Fibroblast of lung (primary cell): ENCODE measurements around the gene BIN1. TPM values are rescaled to one million over a fixed set of nuclear protein-coding genes. Genes with fewer than 3 reads are reported as not detected.

Experiments
- DNase-seq, 2 donors: peaks; one replicate each; pipeline versions ENCODE4 v3.0.0 to v3.0.0-alpha.2; 2010; ENCODE audit warnings: low read depth in 2 of 2
- H2AFZ ChIP-seq: 2 replicates; pipeline ENCODE4 v1.5.1; 2012; ENCODE audit warnings: low read length, control low read depth, inconsistent platforms
- H3K27ac ChIP-seq: 2 replicates; pipeline ENCODE4 v1.5.1; 2011; ENCODE audit warnings: low read length, control low read depth; ENCODE audit not compliant: insufficient read depth
- H3K27me3 ChIP-seq: 2 replicates; pipeline ENCODE4 v1.5.1; 2011; ENCODE audit warnings: mild to moderate bottlenecking, low read length; ENCODE audit not compliant: control insufficient read depth, insufficient read depth
- H3K36me3 ChIP-seq: 2 replicates; pipeline ENCODE4 v1.5.1; 2011; ENCODE audit warnings: low read length; ENCODE audit not compliant: control insufficient read depth, insufficient read depth
- H3K4me1 ChIP-seq: 2 replicates; pipeline ENCODE4 v1.5.1; 2011; ENCODE audit warnings: low read length; ENCODE audit not compliant: control insufficient read depth, insufficient read depth; ENCODE audit errors: extremely low read depth
- H3K4me2 ChIP-seq: 2 replicates; pipeline ENCODE4 v1.5.1; 2011; ENCODE audit warnings: low read length, control low read depth; ENCODE audit not compliant: insufficient read depth; ENCODE audit errors: extremely low read depth
- H3K4me3 ChIP-seq, 4 experiments: fragments of 200-600 bp in 1 of 4; sonication (generic) in 1 of 4; replicated peaks in 1 of 4; 2 replicates each; pipeline ENCODE4 v1.5.1; 2011 to 2016; ENCODE audit warnings: low read length in 4 of 4, low read depth in 3 of 4, mild to moderate bottlenecking in 3 of 4, control low read depth in 2 of 4, inconsistent platforms in 1 of 4, mixed read lengths in 1 of 4; ENCODE audit not compliant: insufficient read depth in 1 of 4; ENCODE audit errors: control extremely low read depth in 1 of 4
- H3K79me2 ChIP-seq: 2 replicates; pipeline ENCODE4 v1.5.1; 2012; ENCODE audit warnings: mild to moderate bottlenecking, low read length, inconsistent platforms; ENCODE audit not compliant: control insufficient read depth, insufficient read depth
- H3K9ac ChIP-seq: 2 replicates; pipeline ENCODE4 v1.5.1; 2011; ENCODE audit warnings: mild to moderate bottlenecking, low read length, control low read depth; ENCODE audit not compliant: insufficient read depth
- H3K9me3 ChIP-seq: 2 replicates; pipeline ENCODE4 v1.5.1; 2012; ENCODE audit warnings: low read depth, low read length; ENCODE audit not compliant: control insufficient read depth, insufficient read depth
- H4K20me1 ChIP-seq: 2 replicates; pipeline ENCODE4 v1.5.1; 2011; ENCODE audit warnings: low read length; ENCODE audit not compliant: control insufficient read depth, insufficient read depth; ENCODE audit errors: extremely low read depth
- EZH2 ChIP-seq: IDR thresholded peaks from 2 replicates; pipeline ENCODE4 v1.5.1; 2012; ENCODE audit warnings: low read length, control low read depth, mild to moderate bottlenecking; ENCODE audit errors: missing control alignments
- polyA plus RNA-seq, 2 donors: library from polyadenylated mRNA; depleted of rRNA in 1 of 2; stranded (reverse) in 1 of 2; unstranded in 1 of 2; fragments of >200 nt; gene quantifications; 2 replicates each; pipeline ENCODE4 v1.2.1, GENCODE V29; 2011 to 2012; ENCODE audit warnings: missing spikeins in 1 of 2
- total RNA-seq: library from RNA; depleted of rRNA; stranded (reverse); fragments of >200 nt; gene quantifications from 2 replicates; pipeline ENCODE4 v1.2.1, GENCODE V29; 2014
- TF ChIP-seq, protein P1 (sequence below), 2 donors: IDR thresholded peaks in 1 of 2; conservative IDR thresholded peaks in 1 of 2; 1 replicate in 1 of 2; 2 replicates in 1 of 2; pipeline ENCODE4 v1.5.1; 2011 to 2012; ENCODE audit warnings: low read length in 2 of 2, control low read depth in 1 of 2, inconsistent platforms in 1 of 2, low read depth in 1 of 2, mild to moderate bottlenecking in 1 of 2

BIN1 gene
- total and polyA plus RNA-seq, 2 donors (not counting 1 experiment from before 2014, with no cell fraction given), result 17.3 to 68.7 TPM

DNA sequence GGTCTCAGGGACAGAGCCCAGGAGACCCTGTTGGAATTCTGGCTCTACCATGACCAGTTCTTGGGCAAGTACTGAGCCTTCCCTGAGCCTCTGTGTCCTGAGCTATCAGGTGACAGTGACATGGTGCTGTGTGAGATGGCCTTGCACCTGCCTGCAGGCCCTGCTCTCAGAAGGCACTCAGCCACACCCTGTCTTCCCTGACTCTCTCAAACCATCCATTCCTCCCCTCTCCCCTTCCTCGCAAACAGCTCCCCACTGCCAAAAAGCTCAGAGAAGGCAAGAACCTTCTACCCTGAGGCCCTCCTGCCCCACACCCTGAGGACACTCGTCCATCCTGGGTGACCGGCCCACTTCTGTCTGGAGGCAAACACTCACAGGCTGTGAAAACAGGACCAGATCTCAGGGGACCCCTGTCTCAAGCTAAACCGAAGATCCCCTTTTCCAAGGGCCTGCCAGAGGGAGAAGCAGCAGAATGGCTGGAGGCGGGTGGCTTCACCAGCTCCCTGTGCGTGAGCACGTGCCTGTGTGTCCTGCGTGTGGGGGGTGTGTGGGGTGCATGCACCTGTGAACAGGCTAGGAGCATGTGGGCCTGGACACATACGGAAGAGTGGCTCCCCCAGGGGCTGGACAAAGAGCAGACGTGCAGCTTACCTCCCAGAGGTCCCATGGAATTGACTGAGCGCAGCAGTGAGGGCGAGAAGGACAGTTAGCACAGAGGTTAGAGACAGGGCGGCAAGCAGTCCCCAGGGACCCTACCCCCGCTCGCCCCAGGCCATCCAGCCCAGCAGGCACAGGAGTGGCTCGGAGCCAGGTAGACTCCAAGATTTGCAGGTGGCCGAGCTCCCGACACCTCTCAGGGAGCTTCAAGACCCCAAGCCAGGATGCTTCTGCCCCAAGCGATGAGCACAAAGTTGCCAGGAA is 53.9 kb downstream of the BIN1 start:
- no peak overlapping the region for H3K27ac ChIP-seq
- no peaks in the 10 kb centered on the region for H3K27me3 ChIP-seq
- H3K36me3 ChIP-seq, result peaks cover 4% of the 10 kb centered on the region
- H3K9ac ChIP-seq, result no peak overlapping the region
- no peak for DNase-seq
- H3K4me3 ChIP-seq, result no peak overlapping the region
- no peak overlapping the region for H2AFZ ChIP-seq
- H3K9me3 ChIP-seq, result no peaks in the 10 kb centered on the region
- H3K4me2 ChIP-seq, result no peak overlapping the region
- no peaks in the 10 kb centered on the region for H3K4me1 ChIP-seq
- TF ChIP-seq EZH2, result no peak
- TF ChIP-seq, protein P1, sequence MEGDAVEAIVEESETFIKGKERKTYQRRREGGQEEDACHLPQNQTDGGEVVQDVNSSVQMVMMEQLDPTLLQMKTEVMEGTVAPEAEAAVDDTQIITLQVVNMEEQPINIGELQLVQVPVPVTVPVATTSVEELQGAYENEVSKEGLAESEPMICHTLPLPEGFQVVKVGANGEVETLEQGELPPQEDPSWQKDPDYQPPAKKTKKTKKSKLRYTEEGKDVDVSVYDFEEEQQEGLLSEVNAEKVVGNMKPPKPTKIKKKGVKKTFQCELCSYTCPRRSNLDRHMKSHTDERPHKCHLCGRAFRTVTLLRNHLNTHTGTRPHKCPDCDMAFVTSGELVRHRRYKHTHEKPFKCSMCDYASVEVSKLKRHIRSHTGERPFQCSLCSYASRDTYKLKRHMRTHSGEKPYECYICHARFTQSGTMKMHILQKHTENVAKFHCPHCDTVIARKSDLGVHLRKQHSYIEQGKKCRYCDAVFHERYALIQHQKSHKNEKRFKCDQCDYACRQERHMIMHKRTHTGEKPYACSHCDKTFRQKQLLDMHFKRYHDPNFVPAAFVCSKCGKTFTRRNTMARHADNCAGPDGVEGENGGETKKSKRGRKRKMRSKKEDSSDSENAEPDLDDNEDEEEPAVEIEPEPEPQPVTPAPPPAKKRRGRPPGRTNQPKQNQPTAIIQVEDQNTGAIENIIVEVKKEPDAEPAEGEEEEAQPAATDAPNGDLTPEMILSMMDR (conservative IDR thresholded peaks at IDR 0.05 in 1 of 2, IDR thresholded peaks at IDR 0.05 in 1 of 2; ENCODE audit: low read depth in 1 of 2, low read length in 2 of 2), result no peak
- H4K20me1 ChIP-seq, result no peaks in the 10 kb centered on the region
- no peaks in the 10 kb centered on the region for H3K79me2 ChIP-seq

DNA sequence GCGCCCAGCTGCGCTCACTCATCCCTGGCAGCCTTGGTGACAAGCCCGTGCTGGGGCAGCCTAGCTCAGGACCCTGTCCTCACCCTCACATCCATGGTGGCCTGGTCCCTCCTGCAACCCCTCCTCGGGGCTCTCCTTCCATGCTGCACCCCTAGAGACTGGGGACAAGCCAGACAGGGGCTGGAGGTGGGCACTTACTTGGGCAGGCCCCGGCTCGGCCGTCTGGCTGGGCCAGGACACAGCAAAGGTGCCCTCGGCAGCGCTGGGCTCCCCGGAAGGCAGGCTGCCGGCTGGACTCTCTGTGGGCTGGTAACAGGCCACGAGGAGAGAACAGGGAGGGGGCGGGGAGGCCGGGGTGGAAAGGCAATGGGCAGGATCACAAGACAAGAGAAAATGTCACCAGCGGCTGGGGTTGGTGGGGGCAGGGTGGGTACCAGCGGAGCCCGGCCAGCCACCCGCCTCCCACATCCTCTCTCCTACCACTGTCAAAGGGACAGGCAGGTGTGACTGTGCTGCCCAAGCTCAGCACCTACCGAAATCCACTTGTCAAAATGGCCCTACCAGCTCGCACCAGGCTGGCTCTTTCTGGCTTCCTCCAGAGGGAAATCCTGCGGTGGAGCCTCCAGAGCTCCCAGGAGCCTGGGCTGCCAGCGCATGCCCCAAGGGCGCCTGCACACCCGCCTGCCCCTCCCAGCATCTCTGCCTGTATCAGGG is 54.7 kb downstream of the BIN1 start:
- H3K27ac ChIP-seq, result no peak overlapping the region
- H3K9ac ChIP-seq, result no peak overlapping the region
- no peak overlapping the region for H2AFZ ChIP-seq
- no peaks in the 10 kb centered on the region for H3K9me3 ChIP-seq
- H3K27me3 ChIP-seq, result no peaks in the 10 kb centered on the region
- no peaks in the 10 kb centered on the region for H3K4me1 ChIP-seq
- no peak for DNase-seq
- no peak overlapping the region for H3K4me2 ChIP-seq
- peaks cover 4% of the 10 kb centered on the region for H3K36me3 ChIP-seq
- H4K20me1 ChIP-seq, result no peaks in the 10 kb centered on the region
- TF ChIP-seq, protein P1 (conservative IDR thresholded peaks at IDR 0.05 in 1 of 2, IDR thresholded peaks at IDR 0.05 in 1 of 2; ENCODE audit: low read depth in 1 of 2, low read length in 2 of 2), result no peak
- TF ChIP-seq EZH2, result no peak
- H3K79me2 ChIP-seq, result no peaks in the 10 kb centered on the region
- H3K4me3 ChIP-seq, result no peak overlapping the region
